Vagina (tissue), 2 donors: ENCODE measurements around the gene TARS2. TPM values are rescaled to one million over a fixed set of nuclear protein-coding genes. Genes with fewer than 3 reads are reported as not detected.

Experiments
- DNase-seq, 2 donors: peaks; one replicate each; pipeline ENCODE4 v3.0.0-alpha.2; 2017; ENCODE audit errors: extremely low spot score in 2 of 2
- H3K27ac ChIP-seq: fragments of 200-600 bp; sonication (generic); one replicate; pipeline ENCODE4 v1.5.1; 2019
- H3K27me3 ChIP-seq: fragments of 200-600 bp; sonication (generic); one replicate; pipeline ENCODE4 v1.5.1; 2019
- H3K36me3 ChIP-seq, 2 donors: fragments of 200-600 bp; sonication (generic); one replicate each; pipeline ENCODE4 v1.5.1; 2017 to 2019
- H3K4me1 ChIP-seq: fragments of 200-600 bp; sonication (generic); one replicate; pipeline ENCODE4 v1.5.1; 2019
- H3K4me3 ChIP-seq, 2 donors: fragments of 200-600 bp; sonication (generic); 1 replicate in 1 of 2; 2 replicates in 1 of 2; pipeline ENCODE4 v1.5.1; 2016 to 2019
- H3K9me3 ChIP-seq: fragments of 200-600 bp; sonication (generic); one replicate; pipeline ENCODE4 v1.5.1; 2019
- POLR2A ChIP-seq, 2 donors: fragments of 450-650 bp; IDR thresholded peaks; one replicate each; pipeline ENCODE4 v1.6.1; 2017; ENCODE audit warnings: antibody characterized with exemption in 2 of 2, mild to moderate bottlenecking in 2 of 2, moderate library complexity in 2 of 2
- POLR2AphosphoS5 ChIP-seq, 2 donors: sonication (generic); formaldehyde crosslinking; IDR thresholded peaks; one replicate each; pipeline ENCODE4 v1.9.0; 2017; ENCODE audit warnings: antibody characterized with exemption in 2 of 2, mild to moderate bottlenecking in 2 of 2, low read depth in 1 of 2; ENCODE audit not compliant: insufficient read depth in 1 of 2
- intact Hi-C: fragments of 100-400 bp; cut with DNase I; formaldehyde crosslinking; loops from one replicate; pipeline ENCODE4 v1.15.1; 2023
- total RNA-seq: library from RNA; depleted of rRNA; stranded (reverse); fragments of >200 nt; gene quantifications from one replicate; pipeline ENCODE4 v1.2.3, GENCODE V29; 2016
- TF ChIP-seq, protein P1 (sequence below), 3 experiments: fragments of 450-650 bp in 2 of 3; fragments of 200-600 bp in 1 of 3; sonication (generic) in 1 of 3; IDR thresholded peaks; one replicate each; pipeline ENCODE4 v1.5.1; 2017 to 2019; ENCODE audit warnings: antibody characterized with exemption in 3 of 3, mild to moderate bottlenecking in 2 of 3, moderate library complexity in 2 of 3

The TARS2 gene
- total RNA-seq, 1 donor from 2014 or later: 17.4 TPM

DNA sequence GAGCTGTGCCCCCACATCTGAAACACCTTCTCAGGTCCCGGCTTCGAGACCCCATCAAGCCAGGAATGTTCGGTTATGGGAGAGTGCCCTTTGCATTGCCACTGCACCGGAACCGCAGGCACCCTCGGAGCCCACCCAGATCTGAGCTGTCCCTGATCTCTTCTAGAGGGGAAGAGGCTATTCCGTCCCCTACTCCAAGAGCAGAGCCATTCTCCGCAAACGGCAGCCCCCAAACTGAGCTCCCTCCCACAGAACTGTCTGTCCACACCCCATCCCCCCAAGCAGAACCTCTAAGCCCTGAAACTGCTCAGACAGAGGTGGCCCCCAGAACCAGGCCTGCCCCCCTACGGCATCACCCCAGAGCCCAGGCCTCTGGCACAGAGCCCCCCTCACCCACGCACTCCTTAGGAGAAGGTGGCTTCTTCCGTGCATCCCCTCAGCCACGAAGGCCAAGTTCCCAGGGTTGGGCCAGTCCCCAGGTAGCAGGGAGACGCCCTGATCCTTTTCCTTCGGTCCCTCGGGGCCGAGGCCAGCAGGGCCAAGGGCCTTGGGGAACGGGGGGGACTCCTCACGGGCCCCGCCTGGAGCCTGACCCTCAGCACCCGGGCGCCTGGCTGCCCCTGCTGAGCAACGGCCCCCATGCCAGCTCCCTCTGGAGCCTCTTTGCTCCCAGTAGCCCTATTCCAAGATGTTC, 66.3 kb downstream of the TARS2 start:
- Histone ChIP-seq H3K27ac (peak overlapping the region; percentile 94), H3K27me3 (no peaks in the 10 kb centered on the region), H3K4me1 (peaks cover 56% of the 10 kb centered on the region), H3K36me3 (peaks cover 0 to 13% of the 10 kb centered on the region in 2 donors), H3K9me3 (no peaks in the 10 kb centered on the region), H3K4me3 (no peak overlapping the region)
- no peak for DNase-seq
- intact Hi-C loops: loop anchor here (5.0 kb wide), 1 partner anchor 36 kb away; the partner anchor contains the start of gene FALEC
- TF ChIP-seq POLR2A (IDR thresholded peaks at IDR 0.05) (no peak), POLR2AphosphoS5 (IDR thresholded peaks at IDR 0.05; ENCODE audit: insufficient read depth in 1 of 2, low read depth in 1 of 2) (no peak)
- TF ChIP-seq, protein P1, sequence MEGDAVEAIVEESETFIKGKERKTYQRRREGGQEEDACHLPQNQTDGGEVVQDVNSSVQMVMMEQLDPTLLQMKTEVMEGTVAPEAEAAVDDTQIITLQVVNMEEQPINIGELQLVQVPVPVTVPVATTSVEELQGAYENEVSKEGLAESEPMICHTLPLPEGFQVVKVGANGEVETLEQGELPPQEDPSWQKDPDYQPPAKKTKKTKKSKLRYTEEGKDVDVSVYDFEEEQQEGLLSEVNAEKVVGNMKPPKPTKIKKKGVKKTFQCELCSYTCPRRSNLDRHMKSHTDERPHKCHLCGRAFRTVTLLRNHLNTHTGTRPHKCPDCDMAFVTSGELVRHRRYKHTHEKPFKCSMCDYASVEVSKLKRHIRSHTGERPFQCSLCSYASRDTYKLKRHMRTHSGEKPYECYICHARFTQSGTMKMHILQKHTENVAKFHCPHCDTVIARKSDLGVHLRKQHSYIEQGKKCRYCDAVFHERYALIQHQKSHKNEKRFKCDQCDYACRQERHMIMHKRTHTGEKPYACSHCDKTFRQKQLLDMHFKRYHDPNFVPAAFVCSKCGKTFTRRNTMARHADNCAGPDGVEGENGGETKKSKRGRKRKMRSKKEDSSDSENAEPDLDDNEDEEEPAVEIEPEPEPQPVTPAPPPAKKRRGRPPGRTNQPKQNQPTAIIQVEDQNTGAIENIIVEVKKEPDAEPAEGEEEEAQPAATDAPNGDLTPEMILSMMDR (IDR thresholded peaks at IDR 0.05): no peak

- Histone ChIP-seq H3K4me1 (peaks cover 61% of the 10 kb centered on the region), H3K27ac (peak overlapping the region; percentile 94), H3K27me3 (no peaks in the 10 kb centered on the region), H3K36me3 (peaks cover 0 to 13% of the 10 kb centered on the region in 2 donors), H3K9me3 (no peaks in the 10 kb centered on the region), H3K4me3 (no peak overlapping the region)
- TF ChIP-seq, protein P1 (IDR thresholded peaks at IDR 0.05): no peak
- TF ChIP-seq POLR2A (IDR thresholded peaks at IDR 0.05) (no peak), POLR2AphosphoS5 (IDR thresholded peaks at IDR 0.05; ENCODE audit: insufficient read depth in 1 of 2, low read depth in 1 of 2) (no peak)
- DNase-seq: no peak
- intact Hi-C loops: loop anchor here (5.0 kb wide), 1 partner anchor 37 kb away; the partner anchor contains the start of gene FALEC
Observed at GRCh38 chr1:150554086-150554452, 66.8 kb downstream of the TARS2 start.

- TF ChIP-seq, protein P1 (IDR thresholded peaks at IDR 0.05): no peak
- no peak for TF ChIP-seq POLR2A (IDR thresholded peaks at IDR 0.05)
- H3K27me3 ChIP-seq: no peaks in the 10 kb centered on the region
- DNase-seq: no peak
- H3K27ac ChIP-seq: no peak overlapping the region
- peaks cover 63% of the 10 kb centered on the region for H3K4me1 ChIP-seq
- intact Hi-C loops: no loop called here
- peaks cover 0 to 13% of the 10 kb centered on the region in 2 donors for H3K36me3 ChIP-seq
- H3K4me3 ChIP-seq: no peak overlapping the region
- H3K9me3 ChIP-seq: no peaks in the 10 kb centered on the region
Observed at GRCh38 chr1:150555198-150555970, 68.2 kb downstream of the TARS2 start.

- no peak for TF ChIP-seq POLR2A (IDR thresholded peaks at IDR 0.05)
- H3K4me1 ChIP-seq: peaks cover 59% of the 10 kb centered on the region
- no peak for DNase-seq
- no peak overlapping the region for H3K27ac ChIP-seq
- peaks cover 0 to 13% of the 10 kb centered on the region in 2 donors for H3K36me3 ChIP-seq
- intact Hi-C loops: no loop called here
- H3K9me3 ChIP-seq: no peaks in the 10 kb centered on the region
- no peak overlapping the region for H3K4me3 ChIP-seq
- H3K27me3 ChIP-seq: no peaks in the 10 kb centered on the region
Observed at GRCh38 chr1:150555971-150556865, 69.0 kb downstream of the TARS2 start.

- TF ChIP-seq POLR2A (IDR thresholded peaks at IDR 0.05): no peak
- TF ChIP-seq, protein P1 (IDR thresholded peaks at IDR 0.05): no peak
- no peak for TF ChIP-seq POLR2AphosphoS5 (IDR thresholded peaks at IDR 0.05; ENCODE audit: insufficient read depth in 1 of 2, low read depth in 1 of 2)
- intact Hi-C loops: no loop called here
- H3K27ac ChIP-seq: no peak overlapping the region
- no peak overlapping the region for H3K4me3 ChIP-seq
- peaks cover 55% of the 10 kb centered on the region for H3K4me1 ChIP-seq
- H3K27me3 ChIP-seq: no peaks in the 10 kb centered on the region
- DNase-seq: no peak
- H3K9me3 ChIP-seq: no peaks in the 10 kb centered on the region
- H3K36me3 ChIP-seq: peaks cover 0 to 13% of the 10 kb centered on the region in 2 donors
Observed at GRCh38 chr1:150557065-150557600, 69.9 kb downstream of the TARS2 start.
